GM12891 (cell line): ENCODE data around the gene TGFBR2.

Source experiments
- DNase-seq: peaks from one replicate; pipeline ENCODE4 v3.0.0; 2011; ENCODE audit warnings: low spot score; ENCODE audit not compliant: insufficient read length
- FAIRE-seq: peaks from 2 replicates; lab custom pipeline; 2011; peaks lifted over from hg19 to GRCh38; lab: Jason Lieb, UNC
- PAX5 ChIP-seq: IDR thresholded peaks from 2 replicates; pipeline ENCODE4 v1.6.1; 2011; ENCODE audit warnings: low read length, moderate library complexity, mild to moderate bottlenecking; ENCODE audit not compliant: insufficient read depth, severe bottlenecking
- POLR2A ChIP-seq: IDR thresholded peaks from 2 replicates; pipeline ENCODE4 v1.6.1; 2011; ENCODE audit warnings: low read depth, low read length, control low read depth
- POLR2AphosphoS5 ChIP-seq: IDR thresholded peaks from 2 replicates; pipeline ENCODE4 v1.6.1; 2011; ENCODE audit warnings: low read depth, low read length, control low read depth
- POU2F2 ChIP-seq: IDR thresholded peaks from 2 replicates; pipeline ENCODE4 v1.6.1; 2011; ENCODE audit warnings: low read depth, mild to moderate bottlenecking, control low read depth, low read length, moderate library complexity
- SPI1 ChIP-seq: IDR thresholded peaks from 2 replicates; pipeline ENCODE4 v1.6.1; 2011; ENCODE audit warnings: low read depth, low read length, control low read depth
- TAF1 ChIP-seq: IDR thresholded peaks from 2 replicates; pipeline ENCODE4 v1.6.1; 2011; ENCODE audit warnings: low read depth, low read length, control low read depth

Gene TGFBR2

DNA sequence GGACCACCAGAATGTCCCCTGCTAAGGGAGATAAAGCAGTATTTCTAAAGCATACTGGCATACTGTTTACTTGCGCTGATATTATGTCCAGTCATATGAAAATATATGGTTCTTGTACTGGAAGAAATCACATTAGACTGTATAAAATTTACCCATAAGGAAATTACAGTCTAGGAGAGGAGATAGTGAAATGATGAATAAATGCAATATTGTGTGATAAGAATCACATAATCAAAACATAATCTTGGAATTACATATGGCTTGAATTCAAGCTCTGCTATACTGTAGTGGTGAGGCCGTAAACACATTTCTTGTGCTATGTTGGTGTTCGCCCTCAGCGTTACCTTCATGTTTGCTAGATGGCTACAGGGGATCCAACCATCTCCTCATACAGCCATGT lies 20.7 kb upstream of the TGFBR2 start:
- DNase-seq (no peak), FAIRE-seq (no peak)
- TF ChIP-seq POLR2AphosphoS5, result no peak
- no peak for TF ChIP-seq POU2F2

DNA sequence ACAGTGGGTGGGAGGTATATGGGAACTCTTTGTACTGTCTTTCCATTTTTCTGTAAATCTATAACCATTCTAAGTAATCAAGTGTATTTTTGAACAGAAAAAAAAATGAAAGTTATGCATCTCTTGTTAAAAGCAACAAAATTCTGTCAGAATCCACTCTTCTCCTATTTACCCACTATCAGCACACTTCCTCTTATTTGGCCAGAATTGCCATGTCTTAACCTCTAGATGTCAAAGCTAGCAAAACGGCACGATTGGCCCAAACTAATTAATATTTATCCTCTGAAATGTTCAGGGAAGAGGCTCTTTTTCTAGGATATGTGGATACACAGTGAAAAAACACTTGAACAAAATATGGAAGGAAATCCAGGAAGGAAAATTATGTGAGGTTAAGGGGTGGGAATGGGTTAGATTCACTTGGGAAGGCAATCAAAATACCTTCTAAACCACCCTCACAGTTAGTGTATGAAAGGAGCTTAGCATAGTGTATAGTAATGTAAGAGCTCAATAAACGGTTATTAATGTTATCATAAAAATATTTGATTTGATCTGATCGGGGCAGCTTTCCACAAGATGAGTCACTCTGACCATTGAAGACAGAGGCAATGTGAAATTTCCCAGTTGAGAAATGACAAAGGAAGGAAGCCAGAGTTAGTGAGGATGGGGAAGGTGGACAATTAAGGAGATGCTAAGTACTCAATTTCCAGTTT lies 20.1 kb upstream of the TGFBR2 start:
- TF ChIP-seq SPI1, result no peak
- TF ChIP-seq POU2F2, result no peak
- TF ChIP-seq POLR2A, result no peak
- no peak for TF ChIP-seq TAF1
- TF ChIP-seq PAX5, result no peak
- TF ChIP-seq POLR2AphosphoS5, result no peak
- DNase-seq (no peak), FAIRE-seq (no peak)

DNA sequence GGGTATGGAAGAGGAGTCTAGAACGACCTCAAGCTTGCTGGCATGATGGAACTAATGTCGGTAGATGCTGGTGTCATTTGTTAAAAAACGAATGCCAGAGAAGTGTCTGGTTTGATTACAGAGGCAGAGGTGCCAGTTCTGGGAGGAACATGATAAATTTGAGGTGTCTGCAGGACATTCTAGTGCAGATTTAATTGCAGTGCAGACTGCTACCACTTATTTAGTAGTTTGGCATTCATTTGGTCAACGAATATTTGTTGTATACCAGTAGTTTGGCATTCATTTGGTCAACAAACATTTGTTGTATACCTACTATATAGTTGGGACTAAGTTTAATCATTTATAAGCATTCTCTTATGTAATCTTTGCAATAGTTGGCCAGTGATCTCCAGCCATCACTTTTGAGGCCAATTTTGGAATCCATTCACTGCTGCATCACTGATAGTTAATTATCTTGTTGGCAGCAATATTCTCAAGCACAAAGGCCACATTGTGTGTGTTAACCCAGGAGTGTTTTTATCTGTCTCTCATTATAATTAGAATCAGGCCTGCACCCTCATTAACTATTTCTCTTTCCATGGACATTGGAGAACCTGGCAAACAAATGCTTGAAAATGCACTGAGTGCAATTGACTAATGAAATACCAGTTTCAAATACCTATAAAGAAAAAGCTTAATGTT lies 19.5 kb upstream of the TGFBR2 start:
- no peak for TF ChIP-seq POLR2A
- no peak for TF ChIP-seq SPI1
- no peak for TF ChIP-seq POU2F2
- TF ChIP-seq PAX5, result no peak
- no peak for TF ChIP-seq POLR2AphosphoS5
- TF ChIP-seq TAF1, result no peak
- FAIRE-seq (no peak), DNase-seq (no peak)

DNA sequence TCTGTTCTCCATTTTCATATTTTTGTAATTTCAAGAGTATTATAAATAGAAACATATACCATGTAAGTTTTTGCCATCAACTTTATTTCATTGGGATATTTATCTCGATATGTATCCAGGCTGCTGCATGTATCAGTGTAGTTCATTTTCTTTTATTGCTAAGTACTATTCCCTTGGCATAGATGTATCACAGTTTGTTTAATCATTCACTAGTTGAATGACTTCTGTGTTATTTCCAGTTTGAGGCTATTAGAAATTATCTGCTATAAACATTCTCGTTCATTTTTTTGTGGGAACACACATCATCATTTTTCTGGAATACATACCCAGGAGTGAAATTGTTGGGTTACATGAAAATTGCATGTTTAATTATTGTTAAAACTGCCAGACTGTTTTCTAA lies 18.5 kb upstream of the TGFBR2 start:
- DNase-seq, result no peak
- no peak for FAIRE-seq
- TF ChIP-seq POLR2A (no peak), TAF1 (no peak), SPI1 (no peak), POLR2AphosphoS5 (no peak), POU2F2 (no peak), PAX5 (no peak)

DNA sequence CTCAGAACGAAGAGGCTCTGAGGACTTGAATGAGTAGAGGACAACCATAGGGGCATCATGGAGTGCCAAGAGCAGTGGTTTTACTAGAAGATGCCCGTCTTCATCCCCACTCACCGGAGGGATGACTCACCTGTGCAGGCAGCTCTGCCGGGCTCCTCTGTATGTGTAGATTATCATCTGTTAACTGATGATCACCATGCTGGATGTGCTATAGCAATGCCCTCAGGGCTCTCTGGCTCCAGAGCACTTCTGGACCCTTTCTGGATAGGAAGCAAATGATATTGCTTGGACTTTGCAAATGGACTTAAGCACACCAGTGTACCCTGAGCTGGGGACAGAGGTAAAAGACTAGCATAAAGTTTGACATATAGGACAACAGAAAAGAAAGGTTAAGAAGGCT lies 10.2 kb upstream of the TGFBR2 start:
- FAIRE-seq (no peak), DNase-seq (no peak)
- no peak for TF ChIP-seq TAF1
- no peak for TF ChIP-seq POU2F2
- no peak for TF ChIP-seq POLR2AphosphoS5
- no peak for TF ChIP-seq SPI1
- no peak for TF ChIP-seq POLR2A
- TF ChIP-seq PAX5, result no peak

DNA sequence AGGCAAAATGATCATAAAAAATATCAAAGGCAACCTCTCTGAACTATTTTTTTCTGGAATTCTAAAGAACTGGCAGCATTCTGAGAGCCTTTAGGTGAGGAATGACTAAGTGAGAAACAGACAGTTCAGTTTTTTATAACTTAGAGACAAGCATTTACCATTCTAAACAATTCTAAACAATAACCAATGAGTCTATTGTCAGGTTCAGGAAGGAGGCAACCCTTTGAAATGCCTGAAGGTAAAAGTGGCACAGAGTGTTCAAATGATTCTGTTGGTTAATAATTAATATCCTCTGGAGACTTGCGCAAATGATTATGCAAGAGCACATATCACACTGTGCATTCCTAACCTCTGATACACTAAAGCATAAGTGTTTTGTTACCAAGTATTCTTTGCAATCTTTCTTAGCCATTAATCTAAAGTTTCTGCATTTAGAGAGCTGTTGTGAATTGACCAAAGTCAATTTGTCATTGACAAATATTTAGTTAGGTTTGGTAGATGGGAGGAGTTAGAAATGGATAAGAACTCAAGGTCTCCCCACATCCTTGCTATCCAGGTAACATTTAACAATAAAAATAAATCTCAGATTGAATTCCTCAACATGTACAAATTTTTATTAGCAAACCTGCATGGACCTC lies 9.2 kb upstream of the TGFBR2 start:
- FAIRE-seq, result no peak

DNA sequence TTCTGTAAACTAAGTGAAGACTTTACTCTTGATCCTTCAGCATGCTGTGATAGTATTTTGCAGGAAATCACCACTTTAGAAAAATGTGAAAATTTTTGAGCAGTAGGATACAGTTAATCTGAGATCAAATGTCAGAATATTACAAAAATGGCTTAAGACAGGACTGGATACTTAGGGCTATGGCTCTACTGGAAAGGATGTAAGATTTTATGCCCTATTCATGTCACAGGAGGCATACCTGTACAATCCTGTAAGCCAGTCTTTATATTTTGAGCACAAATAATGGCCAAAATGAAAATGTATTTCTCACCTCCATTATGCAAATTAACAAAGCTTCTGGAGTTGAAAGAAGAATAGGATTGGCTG lies 8.6 kb upstream of the TGFBR2 start:
- DNase-seq (no peak), FAIRE-seq (no peak)
- TF ChIP-seq POLR2AphosphoS5 (no peak), PAX5 (no peak), POU2F2 (no peak), TAF1 (no peak), POLR2A (no peak), SPI1 (no peak)

More for the DNA sequence above, 9.2 kb upstream of the TGFBR2 start:
- no peak for DNase-seq
- TF ChIP-seq POU2F2 (no peak), TAF1 (no peak), PAX5 (no peak), SPI1 (no peak), POLR2A (no peak)

- FAIRE-seq (no peak), DNase-seq (no peak)
- TF ChIP-seq SPI1, result no peak
- no peak for TF ChIP-seq PAX5
- no peak for TF ChIP-seq POLR2AphosphoS5
- TF ChIP-seq POU2F2, result no peak
- no peak for TF ChIP-seq POLR2A
- TF ChIP-seq TAF1, result no peak
These were observed 7.5 kb upstream of the TGFBR2 start for GRCh38 chr3:30598668-30599545.

DNA sequence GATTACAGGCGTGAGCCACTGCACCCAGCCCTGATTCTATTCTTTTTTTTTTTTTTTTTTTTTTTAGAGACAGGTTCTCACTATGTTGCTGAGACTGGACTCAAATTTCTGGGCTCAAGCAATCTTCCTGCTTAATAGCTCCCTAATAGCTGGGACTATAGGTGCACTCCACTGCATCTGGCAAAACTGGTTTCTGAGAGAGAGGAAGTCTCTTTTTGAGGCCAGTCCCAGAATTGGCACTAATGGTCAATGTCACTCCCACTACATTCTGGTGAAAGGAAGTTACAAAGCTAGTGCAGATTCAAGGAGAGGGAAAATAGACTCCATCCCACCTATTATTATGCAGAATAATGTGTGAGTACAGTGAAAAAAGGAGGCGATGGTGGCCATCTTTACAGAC lies 5.8 kb upstream of the TGFBR2 start:
- FAIRE-seq (no peak), DNase-seq (no peak)
- TF ChIP-seq POU2F2 (no peak), POLR2AphosphoS5 (no peak), TAF1 (no peak), PAX5 (no peak), POLR2A (no peak)
